Breast epithelium (tissue), 3 donors: ENCODE data around the gene CERKL.

Experiments used
- POLR2A ChIP-seq: fragments of 450-650 bp; IDR thresholded peaks from one replicate; pipeline ENCODE4 v1.6.1; 2016; ENCODE audit warnings: antibody characterized with exemption, mild to moderate bottlenecking, moderate library complexity
- TF ChIP-seq, protein P1 (sequence below), 3 donors: fragments of 450-650 bp; IDR thresholded peaks; one replicate each; pipeline ENCODE4 v1.5.1; 2016 to 2017; ENCODE audit warnings: antibody characterized with exemption in 3 of 3, mild to moderate bottlenecking in 3 of 3, moderate library complexity in 3 of 3

DNA sequence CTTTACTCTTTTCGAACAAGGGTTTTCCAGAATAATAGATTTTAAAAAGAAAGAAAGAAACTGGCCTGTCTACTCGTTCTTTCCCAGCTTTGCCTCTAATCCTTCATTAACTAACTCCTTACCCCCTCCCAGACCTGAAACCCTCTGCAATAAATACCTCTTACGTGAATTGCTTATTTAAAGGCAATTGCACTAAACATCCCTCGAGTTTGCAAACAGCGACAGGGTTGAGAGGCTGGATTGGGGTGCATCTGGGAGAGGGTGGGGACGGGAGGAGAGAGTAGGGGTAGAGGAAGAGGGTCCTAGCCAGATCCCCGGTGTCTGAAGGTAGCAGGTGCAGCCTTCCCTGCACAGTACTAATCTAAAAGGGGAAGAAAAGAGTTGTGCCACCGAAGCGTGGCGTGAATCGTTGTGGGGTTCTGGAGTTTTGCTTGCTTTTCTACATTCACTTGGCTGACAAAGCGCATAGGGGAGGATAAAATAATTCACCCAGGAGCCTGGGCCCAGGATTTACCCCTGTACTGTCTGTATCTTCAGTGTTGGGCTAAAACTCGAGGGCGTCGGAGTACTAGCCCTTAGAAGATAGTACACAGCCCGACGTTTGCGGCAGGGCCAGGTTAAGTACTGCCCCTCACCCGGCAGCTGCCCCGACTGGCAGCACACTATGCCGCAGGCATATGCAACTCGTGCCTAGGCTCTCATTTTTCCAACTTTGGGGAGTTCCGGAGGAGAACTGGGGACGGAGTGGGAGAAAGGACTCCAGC is 25.3 kb upstream of the CERKL start:
- TF ChIP-seq, protein P1, sequence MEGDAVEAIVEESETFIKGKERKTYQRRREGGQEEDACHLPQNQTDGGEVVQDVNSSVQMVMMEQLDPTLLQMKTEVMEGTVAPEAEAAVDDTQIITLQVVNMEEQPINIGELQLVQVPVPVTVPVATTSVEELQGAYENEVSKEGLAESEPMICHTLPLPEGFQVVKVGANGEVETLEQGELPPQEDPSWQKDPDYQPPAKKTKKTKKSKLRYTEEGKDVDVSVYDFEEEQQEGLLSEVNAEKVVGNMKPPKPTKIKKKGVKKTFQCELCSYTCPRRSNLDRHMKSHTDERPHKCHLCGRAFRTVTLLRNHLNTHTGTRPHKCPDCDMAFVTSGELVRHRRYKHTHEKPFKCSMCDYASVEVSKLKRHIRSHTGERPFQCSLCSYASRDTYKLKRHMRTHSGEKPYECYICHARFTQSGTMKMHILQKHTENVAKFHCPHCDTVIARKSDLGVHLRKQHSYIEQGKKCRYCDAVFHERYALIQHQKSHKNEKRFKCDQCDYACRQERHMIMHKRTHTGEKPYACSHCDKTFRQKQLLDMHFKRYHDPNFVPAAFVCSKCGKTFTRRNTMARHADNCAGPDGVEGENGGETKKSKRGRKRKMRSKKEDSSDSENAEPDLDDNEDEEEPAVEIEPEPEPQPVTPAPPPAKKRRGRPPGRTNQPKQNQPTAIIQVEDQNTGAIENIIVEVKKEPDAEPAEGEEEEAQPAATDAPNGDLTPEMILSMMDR (IDR thresholded peaks at IDR 0.05) = no peak
- no peak for TF ChIP-seq POLR2A
